HepG2 (cell line): ENCODE results near the gene FNDC8. TPM values are rescaled to one million over a fixed set of nuclear protein-coding genes. Genes with fewer than 3 reads are reported as not detected.
A peak's percentile ranks its signal among the peaks of the same experiment; 100 is the strongest.

Experiments
- ATAC-seq: fragments of 200-7000 bp; cut with Tn5 transposase; 3 replicates; pipeline ENCODE4 v1.9.1; 2020; ENCODE audit warnings: mild to moderate bottlenecking, moderate library complexity
- BruUV-seq: library from RNA; stranded (reverse); fragments of 400-500 nt; replicated peaks from 2 replicates; lab custom pipeline; 2021; lab: Mats Ljungman, UMichigan
- CTCF ChIA-PET: fragments of 300-600 bp; formaldehyde crosslinking; extraction: SDS; loops from one replicate; lab custom pipeline; 2021; ENCODE audit warnings: low total read pairs, inconsistent platforms, low intra/inter-chr PET ratio; lab: Yijun Ruan, JAX
- POLR2A ChIA-PET: fragments of 350-600 bp; sonication (Branson Sonifier 250); formaldehyde crosslinking; loops from one replicate; lab custom pipeline; 2020; ENCODE audit warnings: antibody characterized with exemption, inconsistent platforms; lab: Yijun Ruan, JAX
- DNase-seq: peaks from one replicate; pipeline ENCODE4 v3.0.0-alpha.2; 2015; ENCODE audit warnings: low spot score
- FAIRE-seq: peaks from 3 replicates; lab custom pipeline; 2011; peaks lifted over from hg19 to GRCh38; lab: Jason Lieb, UNC
- H2AFZ ChIP-seq: one replicate; pipeline ENCODE4 v1.6.1; 2011; ENCODE audit warnings: low read length, inconsistent platforms
- H3K27ac ChIP-seq: fragments of 300-600 bp; 3 replicates; pipeline ENCODE4 v1.8.0; 2011; ENCODE audit warnings: mixed run types, mild to moderate bottlenecking, mixed read lengths, low read length, inconsistent platforms; ENCODE audit not compliant: insufficient read depth; ENCODE audit errors: extremely low read length
- H3K27me3 ChIP-seq, 2 experiments: fragments of 200-600 bp in 1 of 2; 2 replicates in 1 of 2; 3 replicates in 1 of 2; pipeline versions ENCODE4 v1.6.0 to v1.8.0; 2011; ENCODE audit warnings: low read length in 2 of 2, mild to moderate bottlenecking in 2 of 2, moderate library complexity in 2 of 2, inconsistent platforms in 1 of 2; ENCODE audit not compliant: insufficient read depth in 2 of 2, control insufficient read depth in 1 of 2
- H3K36me3 ChIP-seq, 2 experiments: fragments of 200-600 bp in 1 of 2; replicated peaks in 1 of 2; 2 replicates in 1 of 2; 3 replicates in 1 of 2; pipeline versions ENCODE4 v1.5.1 to v1.8.0; 2011; ENCODE audit warnings: low read length in 2 of 2, inconsistent platforms in 1 of 2; ENCODE audit not compliant: insufficient read depth in 2 of 2, control insufficient read depth in 1 of 2
- H3K4me1 ChIP-seq: 2 replicates; pipeline ENCODE4 v1.5.1; 2012; ENCODE audit warnings: low read length, inconsistent platforms; ENCODE audit not compliant: insufficient read depth
- H3K4me2 ChIP-seq: 2 replicates; pipeline ENCODE4 v1.6.0; 2011; ENCODE audit warnings: low read depth, low read length, inconsistent platforms
- H3K4me3 ChIP-seq, 3 experiments: fragments of 200-600 bp in 1 of 3; sonication (generic), shearing (Covaris generic) in 1 of 3; replicated peaks in 1 of 3; 2 replicates each; pipeline ENCODE4 v1.5.1; 2011 to 2016; ENCODE audit warnings: low read length in 3 of 3, inconsistent platforms in 2 of 3, low read depth in 2 of 3, mild to moderate bottlenecking in 2 of 3, control low read depth in 1 of 3, mixed read lengths in 1 of 3; ENCODE audit not compliant: insufficient read depth in 1 of 3
- H3K79me2 ChIP-seq: one replicate; pipeline ENCODE4 v1.6.1; 2011; ENCODE audit warnings: low read length, inconsistent platforms; ENCODE audit not compliant: insufficient read depth
- H3K9ac ChIP-seq: 2 replicates; pipeline ENCODE4 v1.6.0; 2011; ENCODE audit warnings: mild to moderate bottlenecking, low read depth, low read length, inconsistent platforms; ENCODE audit not compliant: insufficient read depth
- H3K9me3 ChIP-seq: 2 replicates; pipeline ENCODE4 v1.5.1; 2012; ENCODE audit warnings: mild to moderate bottlenecking, low read length
- H4K20me1 ChIP-seq: 2 replicates; pipeline ENCODE4 v1.6.0; 2011; ENCODE audit warnings: inconsistent platforms, mild to moderate bottlenecking, low read length, moderate library complexity; ENCODE audit not compliant: insufficient read depth
- CEBPB ChIP-seq: IDR thresholded peaks from 2 replicates; pipeline ENCODE4 v1.6.1; 2011; ENCODE audit warnings: low read depth, low read length, improper control_type of control experiment, borderline replicate concordance
- HOXA3 ChIP-seq: sonication (generic); formaldehyde crosslinking; IDR thresholded peaks from 2 replicates; pipeline ENCODE4 v1.5.0; 2020; ENCODE audit warnings: missing genetic modification reagents
- JUNB ChIP-seq: sonication (generic); formaldehyde crosslinking; IDR thresholded peaks from 2 replicates; pipeline ENCODE4 v1.8.0; 2022; ENCODE audit warnings: missing genetic modification reagents, mild to moderate bottlenecking, borderline replicate concordance
- KLF11 ChIP-seq: IDR thresholded peaks from 2 replicates; pipeline ENCODE4 v1.6.1; 2016; ENCODE audit warnings: missing compliant biosample characterization
- KLF16 ChIP-seq, 2 experiments: sonication (generic) in 1 of 2; formaldehyde crosslinking in 1 of 2; IDR thresholded peaks; 2 replicates each; pipeline versions ENCODE4 v1.6.1 to v1.8.0; 2016 to 2023; ENCODE audit warnings: missing genetic modification reagents in 2 of 2, missing compliant biosample characterization in 1 of 2
- ZNF292 ChIP-seq: sonication (generic); formaldehyde crosslinking; IDR thresholded peaks from 2 replicates; pipeline ENCODE4 v1.8.1; 2022; ENCODE audit warnings: mild to moderate bottlenecking, low read depth, missing genetic modification reagents, borderline replicate concordance
- ZNF564 ChIP-seq: sonication (generic); formaldehyde crosslinking; IDR thresholded peaks from 2 replicates; pipeline ENCODE4 v1.8.1; 2023; ENCODE audit warnings: mild to moderate bottlenecking, missing genetic modification reagents
- WGBS: methylation state at CpG from one replicate; pipeline ENCODE4 v1.1.6; 2017; ENCODE audit warnings: low lambda C conversion rate; 5-methylcytosine and 5-hydroxymethylcytosine counted together
- in situ Hi-C: cut with HindIII; loops from 2 replicates; pipeline ENCODE4 v1.10.0; 2017; ENCODE audit warnings: low pct_unique_long_range_greater_than_20kb; ENCODE audit not compliant: extremely low pct_ligation_motif_present
- intact Hi-C: fragments of 100-400 bp; cut with micrococcal nuclease; formaldehyde crosslinking; loops from one replicate; pipeline ENCODE4 v1.10.0; 2022; ENCODE audit not compliant: unreplicated experiment
- polyA plus RNA-seq, 8 experiments: library from polyadenylated mRNA; depleted of rRNA in 3 of 8; stranded (reverse) in 7 of 8; unstranded in 1 of 8; fragments of >200 nt; fragmentation: Illumina TruSeq in 4 of 8; extraction: Trizol in 4 of 8; gene quantifications; 2 replicates each; pipeline versions ENCODE4 v1.2.1 to v1.2.3, GENCODE V29; 2011 to 2016; ENCODE audit warnings: low read depth in 4 of 8, missing spikeins in 1 of 8, mixed read lengths in 1 of 8; ENCODE audit not compliant: insufficient read depth in 1 of 8
- total RNA-seq, 5 experiments: library from RNA; depleted of rRNA; stranded (reverse); fragments of >200 nt; fragmentation: Illumina TruSeq; extraction: Trizol; gene quantifications; 2 replicates each; pipeline ENCODE4 v1.2.3, GENCODE V29; 2016; ENCODE audit warnings: low read depth in 1 of 5
- TF ChIP-seq, protein P1 (sequence below): sonication (generic); formaldehyde crosslinking; IDR thresholded peaks from 2 replicates; pipeline ENCODE4 v1.5.0; 2020; ENCODE audit warnings: mild to moderate bottlenecking, missing genetic modification reagents, moderate library complexity
- TF ChIP-seq, protein P2 (sequence below): sonication (generic); formaldehyde crosslinking; IDR thresholded peaks from 2 replicates; pipeline ENCODE4 v1.9.0; 2021; ENCODE audit warnings: missing genetic modification reagents, borderline replicate concordance

FNDC8 gene
- total and polyA plus RNA-seq, 2 of the 13 experiments (the other 11 are each of a cell fraction or from before 2014, with no cell fraction given), result not detected

DNA sequence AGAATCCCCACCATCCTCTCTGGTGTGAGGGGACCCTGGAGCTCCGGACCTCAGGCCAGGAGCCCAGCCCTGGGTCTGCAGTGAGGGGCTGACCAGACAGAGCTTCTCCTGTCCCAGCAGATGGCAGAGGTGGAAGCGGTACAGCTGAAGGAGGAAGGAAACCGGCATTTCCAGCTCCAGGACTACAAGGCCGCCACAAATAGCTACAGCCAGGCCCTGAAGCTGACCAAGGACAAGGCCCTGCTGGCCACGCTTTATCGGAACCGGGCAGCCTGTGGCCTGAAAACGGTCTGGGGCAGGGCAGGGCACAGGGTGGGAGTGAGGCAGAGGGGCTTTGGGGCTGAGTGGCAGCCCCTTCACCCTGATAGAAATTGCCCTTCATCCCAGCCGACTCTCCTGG is 26.7 kb downstream of the FNDC8 start:
- WGBS, result 26% methylated on average over 8 of the region's 9 CpGs
- Histone ChIP-seq H2AFZ (no peak overlapping the region), H3K36me3 (no peaks in the 10 kb centered on the region), H3K9ac (no peak overlapping the region), H3K27me3 (peaks cover 8 to 39% of the 10 kb centered on the region in 2 experiments; a peak in 3 of 5 replicates), H3K4me1 (peaks cover 31% of the 10 kb centered on the region), H3K4me2 (no peak overlapping the region), H4K20me1 (no peaks in the 10 kb centered on the region), H3K9me3 (no peaks in the 10 kb centered on the region), H3K27ac (no peak overlapping the region)
- ChIA-PET POLR2A (interaction anchor here (1.3 kb wide), 1 partner anchor 17 kb away, joined by 4 read pairs; no protein-coding TSS in a partner anchor), CTCF (no interaction called here)
- intact Hi-C loops, result no loop called here
- in situ Hi-C loops, result no loop called here
- no peak for TF ChIP-seq KLF16 (CRISPR knock-in tag; IDR thresholded peaks at IDR 0.05)
- TF ChIP-seq, protein P1, sequence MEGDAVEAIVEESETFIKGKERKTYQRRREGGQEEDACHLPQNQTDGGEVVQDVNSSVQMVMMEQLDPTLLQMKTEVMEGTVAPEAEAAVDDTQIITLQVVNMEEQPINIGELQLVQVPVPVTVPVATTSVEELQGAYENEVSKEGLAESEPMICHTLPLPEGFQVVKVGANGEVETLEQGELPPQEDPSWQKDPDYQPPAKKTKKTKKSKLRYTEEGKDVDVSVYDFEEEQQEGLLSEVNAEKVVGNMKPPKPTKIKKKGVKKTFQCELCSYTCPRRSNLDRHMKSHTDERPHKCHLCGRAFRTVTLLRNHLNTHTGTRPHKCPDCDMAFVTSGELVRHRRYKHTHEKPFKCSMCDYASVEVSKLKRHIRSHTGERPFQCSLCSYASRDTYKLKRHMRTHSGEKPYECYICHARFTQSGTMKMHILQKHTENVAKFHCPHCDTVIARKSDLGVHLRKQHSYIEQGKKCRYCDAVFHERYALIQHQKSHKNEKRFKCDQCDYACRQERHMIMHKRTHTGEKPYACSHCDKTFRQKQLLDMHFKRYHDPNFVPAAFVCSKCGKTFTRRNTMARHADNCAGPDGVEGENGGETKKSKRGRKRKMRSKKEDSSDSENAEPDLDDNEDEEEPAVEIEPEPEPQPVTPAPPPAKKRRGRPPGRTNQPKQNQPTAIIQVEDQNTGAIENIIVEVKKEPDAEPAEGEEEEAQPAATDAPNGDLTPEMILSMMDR (CRISPR knock-in tag), result 0 out of 2 replicates have a peak, but pooled peaks have one; percentile 13
- TF ChIP-seq, all 625 proteins: peak for 1
- BruUV-seq, result no TSS peak
- FAIRE-seq (no peak), ATAC-seq (peak; percentile 49), DNase-seq (no peak)
- Histone ChIP-seq H3K4me3 (no peak overlapping the region), H3K79me2 (no peaks in the 10 kb centered on the region)

DNA sequence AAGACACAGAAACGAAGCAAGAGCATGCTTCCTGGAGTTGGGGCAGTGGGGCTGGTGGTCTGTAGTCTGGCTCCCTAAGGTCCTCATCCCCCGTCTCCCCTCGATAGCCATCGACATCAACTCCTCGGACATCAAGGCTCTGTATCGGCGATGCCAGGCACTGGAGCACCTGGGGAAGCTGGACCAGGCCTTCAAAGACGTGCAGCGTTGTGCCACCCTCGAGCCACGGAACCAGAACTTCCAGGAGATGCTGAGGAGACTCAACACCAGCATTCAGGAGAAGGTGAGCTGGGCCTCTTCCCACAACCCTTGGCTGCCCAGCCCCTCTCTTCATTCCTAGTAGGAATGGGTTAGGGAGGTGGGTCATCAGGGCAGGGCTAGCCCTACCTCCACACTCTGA is 28.5 kb downstream of the FNDC8 start:
- H2AFZ ChIP-seq, result no peak overlapping the region
- intact Hi-C loops (no loop called here), in situ Hi-C loops (no loop called here)
- H3K4me3 ChIP-seq, result no peak overlapping the region
- no peak overlapping the region for H3K4me2 ChIP-seq
- H3K9ac ChIP-seq, result no peak overlapping the region
- 57% methylated on average over 1 of the region's 11 CpGs for WGBS
- no peaks in the 10 kb centered on the region for H3K79me2 ChIP-seq
- H3K4me1 ChIP-seq, result peaks cover 23% of the 10 kb centered on the region
- BruUV-seq, result no TSS peak
- FAIRE-seq, result no peak
- ChIA-PET CTCF (no interaction called here), POLR2A (no interaction called here)
- H3K27me3 ChIP-seq, result peaks cover 8 to 40% of the 10 kb centered on the region in 2 experiments; a peak in 3 of 5 replicates
- H4K20me1 ChIP-seq, result no peaks in the 10 kb centered on the region
- DNase-seq, result no peak
- no peak for ATAC-seq
- H3K9me3 ChIP-seq, result no peaks in the 10 kb centered on the region
- no peak overlapping the region for H3K27ac ChIP-seq
- H3K36me3 ChIP-seq, result no peaks in the 10 kb centered on the region
- no peak for TF ChIP-seq JUNB
- TF ChIP-seq, protein P2, sequence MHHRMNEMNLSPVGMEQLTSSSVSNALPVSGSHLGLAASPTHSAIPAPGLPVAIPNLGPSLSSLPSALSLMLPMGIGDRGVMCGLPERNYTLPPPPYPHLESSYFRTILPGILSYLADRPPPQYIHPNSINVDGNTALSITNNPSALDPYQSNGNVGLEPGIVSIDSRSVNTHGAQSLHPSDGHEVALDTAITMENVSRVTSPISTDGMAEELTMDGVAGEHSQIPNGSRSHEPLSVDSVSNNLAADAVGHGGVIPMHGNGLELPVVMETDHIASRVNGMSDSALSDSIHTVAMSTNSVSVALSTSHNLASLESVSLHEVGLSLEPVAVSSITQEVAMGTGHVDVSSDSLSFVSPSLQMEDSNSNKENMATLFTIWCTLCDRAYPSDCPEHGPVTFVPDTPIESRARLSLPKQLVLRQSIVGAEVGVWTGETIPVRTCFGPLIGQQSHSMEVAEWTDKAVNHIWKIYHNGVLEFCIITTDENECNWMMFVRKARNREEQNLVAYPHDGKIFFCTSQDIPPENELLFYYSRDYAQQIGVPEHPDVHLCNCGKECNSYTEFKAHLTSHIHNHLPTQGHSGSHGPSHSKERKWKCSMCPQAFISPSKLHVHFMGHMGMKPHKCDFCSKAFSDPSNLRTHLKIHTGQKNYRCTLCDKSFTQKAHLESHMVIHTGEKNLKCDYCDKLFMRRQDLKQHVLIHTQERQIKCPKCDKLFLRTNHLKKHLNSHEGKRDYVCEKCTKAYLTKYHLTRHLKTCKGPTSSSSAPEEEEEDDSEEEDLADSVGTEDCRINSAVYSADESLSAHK (CRISPR knock-in tag), result no peak
- TF ChIP-seq ZNF292 (CRISPR knock-in tag), result no peak
- TF ChIP-seq HOXA3 (CRISPR knock-in tag), result no peak
- no peak for TF ChIP-seq ZNF564 (CRISPR knock-in tag)
- no peak for TF ChIP-seq KLF11 (CRISPR knock-in tag)
- no peak for TF ChIP-seq CEBPB
